Left ventricle myocardium inferior (tissue), 1 donor: Measurements from ENCODE around the gene SCGB1D4. TPM values are rescaled to one million over a fixed set of nuclear protein-coding genes. Genes with fewer than 3 reads are reported as not detected.

Experiments
- DNase-seq: peaks from one replicate; pipeline ENCODE4 v3.0.0-alpha.2; 2020
- H3K27ac ChIP-seq: fragments of 200-600 bp; replicated peaks from 2 replicates; pipeline ENCODE4 v1.8.0; 2021
- H3K27me3 ChIP-seq: fragments of 200-600 bp; 2 replicates; pipeline ENCODE4 v1.8.0; 2021; ENCODE audit warnings: low read depth
- H3K36me3 ChIP-seq: fragments of 200-600 bp; 2 replicates; pipeline ENCODE4 v1.8.0; 2021
- H3K4me1 ChIP-seq: fragments of 200-600 bp; 2 replicates; pipeline ENCODE4 v1.8.0; 2021
- H3K4me3 ChIP-seq: fragments of 200-600 bp; 2 replicates; pipeline ENCODE4 v1.8.0; 2021; ENCODE audit warnings: mild to moderate bottlenecking, moderate library complexity
- H3K9me3 ChIP-seq: fragments of 200-600 bp; replicated peaks from 2 replicates; pipeline ENCODE4 v1.8.0; 2021
- intact Hi-C: fragments of 100-400 bp; cut with micrococcal nuclease; formaldehyde crosslinking; loops from one replicate; pipeline ENCODE4 v1.11.0; 2022
- total RNA-seq: library from RNA; stranded (reverse); fragmentation: NEBNext Ultra II Directional; extraction: Animal tissue kit (Norgen Biotek cat#: 25700); gene quantifications from one replicate; pipeline ENCODE4 v1.2.1, GENCODE V29; 2021
- TF ChIP-seq, protein P1 (sequence below): fragments of 200-600 bp; IDR thresholded peaks from 2 replicates; pipeline ENCODE4 v1.8.0; 2021; ENCODE audit warnings: antibody characterized with exemption, mild to moderate bottlenecking, borderline replicate concordance
- donor health status: DM: no; HTN: yes; CAD: no; lungs with severe emphysema.

The SCGB1D4 gene
- total RNA-seq, 1 donor from 2014 or later = not detected

DNA sequence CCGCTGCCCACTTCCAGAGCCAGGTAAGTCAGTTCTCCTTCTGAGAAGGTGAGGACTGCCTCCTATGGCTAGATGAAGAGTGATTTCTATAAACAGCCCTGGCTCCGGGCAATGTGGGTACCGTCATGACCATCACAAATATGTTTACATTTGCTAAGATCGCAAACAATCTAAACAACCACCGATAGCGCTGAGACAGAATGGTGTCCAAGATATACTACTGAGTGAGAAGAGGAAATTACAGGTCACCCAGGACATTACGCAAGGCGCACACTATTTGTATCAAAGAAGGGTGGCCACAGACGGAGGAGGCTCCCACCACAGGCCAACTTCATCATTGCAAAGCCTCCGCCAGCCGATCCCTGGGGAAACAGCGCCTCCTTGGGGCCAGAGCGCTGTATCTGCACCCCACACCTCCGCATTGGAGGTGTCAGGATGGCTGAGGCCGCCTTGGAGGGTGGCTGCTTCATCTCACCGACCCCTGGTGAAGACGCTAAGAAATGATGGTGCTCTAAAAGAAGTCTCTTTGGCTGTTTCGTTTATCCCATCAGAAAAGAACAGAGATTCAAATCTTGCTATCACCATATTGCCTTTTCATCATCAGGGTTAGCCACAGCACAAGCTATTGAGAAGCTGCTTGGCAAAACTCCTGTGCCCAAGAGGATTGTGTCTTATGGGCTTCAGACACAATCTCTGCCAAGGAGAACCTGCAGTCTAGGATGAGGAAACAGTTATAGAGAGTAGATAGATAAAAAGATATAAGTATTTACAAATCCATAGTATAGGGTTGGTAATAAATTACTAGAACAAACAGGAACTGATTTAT, 26.1 kb upstream of the SCGB1D4 start:
- DNase-seq = peak; percentile 31

DNA sequence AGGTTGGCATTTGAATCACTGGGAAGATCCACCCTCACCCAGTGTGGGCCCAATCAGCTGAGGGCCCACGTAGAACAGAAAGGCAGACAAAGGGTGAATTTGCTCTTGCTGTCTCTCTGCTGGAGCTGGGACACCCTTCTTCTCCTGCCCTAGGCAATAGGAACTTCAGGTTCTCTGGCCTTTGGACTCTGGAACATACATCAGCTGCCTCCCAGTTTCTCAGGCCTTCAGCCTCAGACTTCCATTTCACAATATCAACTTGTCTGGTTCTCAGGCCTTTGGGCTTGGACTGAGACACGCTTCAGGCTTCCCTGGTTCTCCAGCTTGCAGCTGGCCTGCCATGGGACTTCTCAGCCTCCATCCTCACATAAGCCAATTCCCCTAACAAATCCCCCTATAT, 23.6 kb upstream of the SCGB1D4 start:
- no peak for DNase-seq
- no peaks in the 10 kb centered on the region for H3K36me3 ChIP-seq
- H3K4me1 ChIP-seq = no peaks in the 10 kb centered on the region
- no peak overlapping the region for H3K27ac ChIP-seq
- no peak overlapping the region for H3K4me3 ChIP-seq
- H3K9me3 ChIP-seq = no peaks in the 10 kb centered on the region
- H3K27me3 ChIP-seq = peaks cover 52% of the 10 kb centered on the region
- TF ChIP-seq, protein P1, sequence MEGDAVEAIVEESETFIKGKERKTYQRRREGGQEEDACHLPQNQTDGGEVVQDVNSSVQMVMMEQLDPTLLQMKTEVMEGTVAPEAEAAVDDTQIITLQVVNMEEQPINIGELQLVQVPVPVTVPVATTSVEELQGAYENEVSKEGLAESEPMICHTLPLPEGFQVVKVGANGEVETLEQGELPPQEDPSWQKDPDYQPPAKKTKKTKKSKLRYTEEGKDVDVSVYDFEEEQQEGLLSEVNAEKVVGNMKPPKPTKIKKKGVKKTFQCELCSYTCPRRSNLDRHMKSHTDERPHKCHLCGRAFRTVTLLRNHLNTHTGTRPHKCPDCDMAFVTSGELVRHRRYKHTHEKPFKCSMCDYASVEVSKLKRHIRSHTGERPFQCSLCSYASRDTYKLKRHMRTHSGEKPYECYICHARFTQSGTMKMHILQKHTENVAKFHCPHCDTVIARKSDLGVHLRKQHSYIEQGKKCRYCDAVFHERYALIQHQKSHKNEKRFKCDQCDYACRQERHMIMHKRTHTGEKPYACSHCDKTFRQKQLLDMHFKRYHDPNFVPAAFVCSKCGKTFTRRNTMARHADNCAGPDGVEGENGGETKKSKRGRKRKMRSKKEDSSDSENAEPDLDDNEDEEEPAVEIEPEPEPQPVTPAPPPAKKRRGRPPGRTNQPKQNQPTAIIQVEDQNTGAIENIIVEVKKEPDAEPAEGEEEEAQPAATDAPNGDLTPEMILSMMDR = no peak
- intact Hi-C loops = no loop called here

More for the DNA sequence above, 26.1 kb upstream of the SCGB1D4 start:
- H3K27me3 ChIP-seq = peaks cover 63% of the 10 kb centered on the region
- H3K9me3 ChIP-seq = no peaks in the 10 kb centered on the region
- TF ChIP-seq, protein P1 = peak; percentile 60
- no peaks in the 10 kb centered on the region for H3K36me3 ChIP-seq
- H3K27ac ChIP-seq = no peak overlapping the region
- no peak overlapping the region for H3K4me3 ChIP-seq
- intact Hi-C loops = no loop called here
- no peaks in the 10 kb centered on the region for H3K4me1 ChIP-seq

DNA sequence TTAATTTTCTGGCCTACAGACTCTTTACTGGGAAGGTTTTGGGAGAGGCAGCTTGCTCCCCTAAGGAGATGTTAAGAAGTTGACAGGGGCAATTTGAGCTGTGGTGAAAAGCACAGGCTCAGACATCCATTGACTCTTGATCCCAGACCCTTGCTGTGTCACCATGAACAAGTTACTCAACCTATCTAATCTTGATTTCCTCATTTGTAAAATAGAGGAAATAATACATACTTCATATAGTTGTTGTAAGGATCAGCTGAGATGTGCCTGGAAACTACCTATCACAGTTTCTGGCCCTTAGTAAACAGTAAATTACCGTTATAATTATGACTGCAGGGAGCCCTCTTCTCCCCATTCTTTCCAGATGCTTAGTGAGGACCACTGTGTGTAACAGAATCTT, 16.6 kb upstream of the SCGB1D4 start:
- DNase-seq = no peak
- Histone ChIP-seq H3K4me1 (no peaks in the 10 kb centered on the region), H3K9me3 (no peaks in the 10 kb centered on the region), H3K4me3 (no peak overlapping the region), H3K36me3 (no peaks in the 10 kb centered on the region), H3K27ac (no peak overlapping the region), H3K27me3 (peaks cover 51% of the 10 kb centered on the region)
- TF ChIP-seq, protein P1 = no peak
- intact Hi-C loops = no loop called here

DNA sequence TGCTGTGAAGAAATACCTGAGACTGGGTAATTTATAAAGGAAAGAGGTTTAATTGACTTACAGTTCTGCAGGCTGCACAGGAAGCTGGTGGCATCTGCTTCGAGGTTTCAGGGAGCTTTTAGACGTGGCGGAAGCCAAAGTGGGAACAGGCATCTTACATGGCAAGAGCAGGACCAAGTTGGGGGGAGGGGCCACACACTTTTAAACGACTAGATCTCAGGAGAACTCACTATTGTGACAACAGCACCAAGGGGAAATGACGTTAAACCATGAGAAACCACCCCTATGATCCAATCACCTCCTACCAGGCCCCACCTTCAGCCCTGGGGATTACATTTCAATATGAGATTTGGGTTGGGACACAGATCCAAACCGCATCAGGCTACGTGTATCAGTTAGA, 11.1 kb upstream of the SCGB1D4 start:
- H3K4me1 ChIP-seq = no peaks in the 10 kb centered on the region
- DNase-seq = no peak

DNA sequence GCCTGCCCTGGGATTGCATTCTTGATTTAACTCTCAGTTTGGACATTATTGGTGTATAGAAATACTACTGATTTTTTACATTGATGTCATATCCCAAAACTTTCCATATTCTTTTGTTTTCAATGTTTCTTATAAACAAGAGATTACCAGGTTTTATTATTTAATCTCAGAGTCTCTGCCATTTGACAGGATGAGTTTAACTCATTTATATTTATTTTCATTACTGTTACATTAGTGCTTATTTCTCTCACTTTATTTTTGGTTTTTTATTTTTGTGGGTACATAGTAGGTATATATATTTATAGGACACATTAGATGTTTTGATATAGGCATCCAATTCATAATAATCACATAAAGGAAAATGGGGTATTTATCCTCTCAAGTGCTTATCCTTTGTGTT, 9.1 kb upstream of the SCGB1D4 start:
- H3K27me3 ChIP-seq = peaks cover 51% of the 10 kb centered on the region
- no peak overlapping the region for H3K4me3 ChIP-seq
- TF ChIP-seq, protein P1 = no peak
- no peaks in the 10 kb centered on the region for H3K36me3 ChIP-seq
- no peaks in the 10 kb centered on the region for H3K4me1 ChIP-seq
- peaks cover 13% of the 10 kb centered on the region for H3K9me3 ChIP-seq
- H3K27ac ChIP-seq = no peak overlapping the region
- intact Hi-C loops = loop anchor here (10.0 kb wide), 1 partner anchor 133 kb away; no protein-coding TSS in a partner anchor
- DNase-seq = no peak

More for the DNA sequence above, 11.1 kb upstream of the SCGB1D4 start:
- Histone ChIP-seq H3K27ac (no peak overlapping the region), H3K9me3 (peaks cover 13% of the 10 kb centered on the region), H3K27me3 (peaks cover 63% of the 10 kb centered on the region), H3K36me3 (no peaks in the 10 kb centered on the region), H3K4me3 (no peak overlapping the region)
- TF ChIP-seq, protein P1 = no peak
- intact Hi-C loops = loop anchor here (10.0 kb wide), 1 partner anchor 135 kb away; no protein-coding TSS in a partner anchor
